Adrenal gland (tissue), 5 donors: ENCODE data around the gene WFDC12.

Source experiments
- POLR2A ChIP-seq, 2 donors: fragments of 450-650 bp; IDR thresholded peaks; one replicate each; pipeline ENCODE4 v1.6.1; 2017; ENCODE audit warnings: antibody characterized with exemption in 2 of 2, mild to moderate bottlenecking in 2 of 2, moderate library complexity in 1 of 2
- TF ChIP-seq, protein P1 (sequence below), 6 experiments: fragments of 450-650 bp in 4 of 6; fragments of 200-600 bp in 2 of 6; sonication (generic) in 1 of 6; IDR thresholded peaks; 1 replicate in 5 of 6; 2 replicates in 1 of 6; pipeline versions ENCODE4 v1.5.1 to v1.8.0; 2016 to 2021; ENCODE audit warnings: antibody characterized with exemption in 6 of 6, mild to moderate bottlenecking in 2 of 6, moderate library complexity in 1 of 6
- donor health status: DM: no; HTN: no; CAD: no.

DNA sequence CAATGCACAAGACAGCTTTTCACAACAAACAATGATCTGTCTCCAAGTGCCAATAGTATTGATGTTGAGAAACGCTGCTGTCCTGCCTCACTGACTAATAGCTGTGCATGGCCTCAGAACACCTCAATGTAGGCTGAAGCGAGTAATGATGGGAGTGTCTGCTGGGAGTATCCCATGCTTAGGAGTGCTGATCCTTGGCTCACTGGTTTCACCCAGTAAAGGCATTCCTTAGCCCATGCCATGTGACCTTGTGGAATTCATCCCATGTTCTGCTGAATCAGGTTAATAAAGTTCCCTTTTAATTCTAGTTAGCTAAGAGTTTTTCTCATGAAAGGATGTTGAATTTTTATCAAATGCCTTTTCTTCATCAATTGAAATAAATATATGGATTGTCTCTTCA lies 3.8 kb upstream of the WFDC12 start:
- TF ChIP-seq, protein P1, sequence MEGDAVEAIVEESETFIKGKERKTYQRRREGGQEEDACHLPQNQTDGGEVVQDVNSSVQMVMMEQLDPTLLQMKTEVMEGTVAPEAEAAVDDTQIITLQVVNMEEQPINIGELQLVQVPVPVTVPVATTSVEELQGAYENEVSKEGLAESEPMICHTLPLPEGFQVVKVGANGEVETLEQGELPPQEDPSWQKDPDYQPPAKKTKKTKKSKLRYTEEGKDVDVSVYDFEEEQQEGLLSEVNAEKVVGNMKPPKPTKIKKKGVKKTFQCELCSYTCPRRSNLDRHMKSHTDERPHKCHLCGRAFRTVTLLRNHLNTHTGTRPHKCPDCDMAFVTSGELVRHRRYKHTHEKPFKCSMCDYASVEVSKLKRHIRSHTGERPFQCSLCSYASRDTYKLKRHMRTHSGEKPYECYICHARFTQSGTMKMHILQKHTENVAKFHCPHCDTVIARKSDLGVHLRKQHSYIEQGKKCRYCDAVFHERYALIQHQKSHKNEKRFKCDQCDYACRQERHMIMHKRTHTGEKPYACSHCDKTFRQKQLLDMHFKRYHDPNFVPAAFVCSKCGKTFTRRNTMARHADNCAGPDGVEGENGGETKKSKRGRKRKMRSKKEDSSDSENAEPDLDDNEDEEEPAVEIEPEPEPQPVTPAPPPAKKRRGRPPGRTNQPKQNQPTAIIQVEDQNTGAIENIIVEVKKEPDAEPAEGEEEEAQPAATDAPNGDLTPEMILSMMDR (IDR thresholded peaks at IDR 0.05): no peak
- no peak for TF ChIP-seq POLR2A (IDR thresholded peaks at IDR 0.05)
